ENCODE results near the gene DNLZ.
"Not testable (repeated sequence)": the region's sequence is repeated elsewhere in the genome, so short reads cannot be mapped to it uniquely, and the experiment has no call there.

The DNLZ gene

GRCh38 chr9:136331030-136331429, 32.5 kb downstream of the DNLZ start:
- no peak for DNase-seq (ENCODE audit: low spot score)

GRCh38 chr9:136330406-136330990, 33.0 kb downstream of the DNLZ start:
- DNase-seq (ENCODE audit: low spot score), result no peak

- no peak for DNase-seq (ENCODE audit: low spot score)
Measured at GRCh38 chr9:136329636-136330405, 33.7 kb downstream of the DNLZ start.

GRCh38 chr9:136329211-136329627, 34.3 kb downstream of the DNLZ start:
- DNase-seq (ENCODE audit: low spot score), result no peak

- peak; percentile 83 for DNase-seq (ENCODE audit: low spot score)
Measured at GRCh38 chr9:136328622-136329041, 34.9 kb downstream of the DNLZ start.

GRCh38 chr9:136328011-136328621, 35.4 kb downstream of the DNLZ start:
- no peak for DNase-seq (ENCODE audit: low spot score)

GRCh38 chr9:136327304-136327974, 36.1 kb downstream of the DNLZ start, which contains the start of gene GPSM1:
Gene GPSM1, plus strand, starts transcription at chr9:136327539. Its CDS starts 157 bp downstream, at chr9:136327696.
- peak; percentile 92 for DNase-seq (ENCODE audit: low spot score)

GRCh38 chr9:136326761-136327303, 36.7 kb downstream of the DNLZ start:
- no peak for DNase-seq (ENCODE audit: low spot score)

- DNase-seq (ENCODE audit: low spot score), result no peak
Measured at GRCh38 chr9:136326061-136326760, 37.3 kb downstream of the DNLZ start.

- no peak for DNase-seq (ENCODE audit: low spot score)
Measured at GRCh38 chr9:136325358-136325757, 38.2 kb downstream of the DNLZ start.

- DNase-seq (ENCODE audit: low spot score), result no peak
Measured at GRCh38 chr9:136324501-136325300, 38.8 kb downstream of the DNLZ start.

GRCh38 chr9:136323371-136323789, 40.2 kb downstream of the DNLZ start:
- DNase-seq (ENCODE audit: low spot score), result no peak

GRCh38 chr9:136322756-136323330, 40.7 kb downstream of the DNLZ start:
- no peak for DNase-seq (ENCODE audit: low spot score)

- DNase-seq (ENCODE audit: low spot score), result no peak
Measured at GRCh38 chr9:136321561-136321960, 42.0 kb downstream of the DNLZ start.

GRCh38 chr9:136320972-136321371, 42.6 kb downstream of the DNLZ start:
- DNase-seq (ENCODE audit: low spot score), result not testable (repeated sequence)

GRCh38 chr9:136319955-136320354, 43.6 kb downstream of the DNLZ start:
- DNase-seq (ENCODE audit: low spot score), result not testable (repeated sequence)

- DNase-seq (ENCODE audit: low spot score), result not testable (repeated sequence)
Measured at GRCh38 chr9:136319244-136319643, 44.3 kb downstream of the DNLZ start.

GRCh38 chr9:136318776-136319241, 44.7 kb downstream of the DNLZ start:
- no peak for DNase-seq (ENCODE audit: low spot score)

- DNase-seq (ENCODE audit: low spot score), result no peak
Measured at GRCh38 chr9:136318111-136318775, 45.3 kb downstream of the DNLZ start.

- DNase-seq (ENCODE audit: low spot score), result no peak
Measured at GRCh38 chr9:136317695-136318094, 45.8 kb downstream of the DNLZ start.
